Glutamatergic neuron (in vitro differentiated cells): Measurements from ENCODE around the gene TEC. TPM values are rescaled to one million over a fixed set of nuclear protein-coding genes. Genes with fewer than 3 reads are reported as not detected.

ENCODE experiments used
- DNase-seq: peaks from one replicate; pipeline ENCODE4 v3.0.0; 2022
- H3K27ac Mint-ChIP-seq: one replicate; pipeline ENCODE4 v1.8.0; 2020; ENCODE audit warnings: mild to moderate bottlenecking, mixed read lengths, inconsistent platforms; ENCODE audit not compliant: unreplicated experiment
- H3K27me3 Mint-ChIP-seq: one replicate; pipeline ENCODE4 v1.8.0; 2020; ENCODE audit warnings: mild to moderate bottlenecking, moderate library complexity, mixed read lengths, inconsistent platforms; ENCODE audit not compliant: unreplicated experiment
- H3K36me3 Mint-ChIP-seq: one replicate; pipeline ENCODE4 v1.8.0; 2020; ENCODE audit warnings: mild to moderate bottlenecking, mixed read lengths, inconsistent platforms; ENCODE audit not compliant: unreplicated experiment
- H3K4me1 Mint-ChIP-seq: one replicate; pipeline ENCODE4 v1.8.0; 2020; ENCODE audit warnings: mild to moderate bottlenecking, low read depth, mixed read lengths, inconsistent platforms; ENCODE audit not compliant: unreplicated experiment
- H3K4me3 Mint-ChIP-seq: one replicate; pipeline ENCODE4 v1.8.0; 2020; ENCODE audit warnings: mild to moderate bottlenecking, mixed read lengths, inconsistent platforms; ENCODE audit not compliant: unreplicated experiment
- H3K9me3 Mint-ChIP-seq: one replicate; pipeline ENCODE4 v1.8.0; 2020; ENCODE audit warnings: mild to moderate bottlenecking, moderate library complexity, mixed read lengths, inconsistent platforms; ENCODE audit not compliant: unreplicated experiment
- CTCF ChIP-seq: fragments of 200-600 bp; sonication (generic); IDR thresholded peaks from one replicate; pipeline ENCODE4 v1.5.0; 2021; ENCODE audit not compliant: partially characterized antibody, unreplicated experiment
- total RNA-seq: library from RNA; stranded (reverse); fragmentation: NEBNext Ultra II Directional; extraction: Animal tissue kit (Norgen Biotek cat#: 25700); gene quantifications from one replicate; pipeline ENCODE4 v1.2.1, GENCODE V29; 2021; ENCODE audit not compliant: unreplicated experiment

The TEC gene
- total RNA-seq, 1 donor from 2014 or later: 0.37 TPM

- H3K9me3 Mint-ChIP-seq: peaks cover 2% of the 10 kb centered on the region
- no peak overlapping the region for H3K27ac Mint-ChIP-seq
- peak; percentile 88 for DNase-seq
- no peaks in the 10 kb centered on the region for H3K4me1 Mint-ChIP-seq
- no peak for TF ChIP-seq CTCF
- H3K36me3 Mint-ChIP-seq: no peaks in the 10 kb centered on the region
- peaks cover 2% of the 10 kb centered on the region for H3K27me3 Mint-ChIP-seq
- H3K4me3 Mint-ChIP-seq: peak overlapping the region; percentile 80
Measured at GRCh38 chr4:48269861-48270522, 354 bp upstream of the TEC start.

- Mint-ChIP-seq H3K4me1 (no peaks in the 10 kb centered on the region), H3K36me3 (no peaks in the 10 kb centered on the region), H3K9me3 (peaks cover 2% of the 10 kb centered on the region), H3K4me3 (no peak overlapping the region), H3K27ac (no peak overlapping the region), H3K27me3 (peaks cover 2% of the 10 kb centered on the region)
- no peak for DNase-seq
- TF ChIP-seq CTCF: no peak
Measured at GRCh38 chr4:48267574-48267973, 2.1 kb downstream of the TEC start.

- TF ChIP-seq CTCF: no peak
- H3K27me3 Mint-ChIP-seq: peaks cover 2% of the 10 kb centered on the region
- H3K9me3 Mint-ChIP-seq: peaks cover 2% of the 10 kb centered on the region
- no peak overlapping the region for H3K27ac Mint-ChIP-seq
- no peak overlapping the region for H3K4me3 Mint-ChIP-seq
- no peak for DNase-seq
- H3K4me1 Mint-ChIP-seq: no peaks in the 10 kb centered on the region
- H3K36me3 Mint-ChIP-seq: no peaks in the 10 kb centered on the region
Measured at GRCh38 chr4:48266781-48267180, 2.9 kb downstream of the TEC start.

- no peaks in the 10 kb centered on the region for H3K36me3 Mint-ChIP-seq
- no peaks in the 10 kb centered on the region for H3K9me3 Mint-ChIP-seq
- no peak for DNase-seq
- no peak overlapping the region for H3K27ac Mint-ChIP-seq
- H3K4me3 Mint-ChIP-seq: no peak overlapping the region
- TF ChIP-seq CTCF: no peak
- no peaks in the 10 kb centered on the region for H3K27me3 Mint-ChIP-seq
- H3K4me1 Mint-ChIP-seq: no peaks in the 10 kb centered on the region
Measured at GRCh38 chr4:48262926-48263325, 6.7 kb downstream of the TEC start.

- no peak overlapping the region for H3K27ac Mint-ChIP-seq
- DNase-seq: no peak
- no peaks in the 10 kb centered on the region for H3K27me3 Mint-ChIP-seq
- no peaks in the 10 kb centered on the region for H3K4me1 Mint-ChIP-seq
- H3K36me3 Mint-ChIP-seq: no peaks in the 10 kb centered on the region
- no peaks in the 10 kb centered on the region for H3K9me3 Mint-ChIP-seq
- TF ChIP-seq CTCF: no peak
- no peak overlapping the region for H3K4me3 Mint-ChIP-seq
Measured at GRCh38 chr4:48262484-48262883, 7.2 kb downstream of the TEC start.
